HG03095 (cell line): Measurements from ENCODE around the gene DNHD1.

ENCODE experiments used
- ATAC-seq: cut with Tn5 transposase; IDR thresholded peaks from one replicate; pipeline ENCODE4 v1.9.1; 2021; ENCODE audit warnings: moderate library complexity; ENCODE audit not compliant: unreplicated experiment

DNHD1 gene

GRCh38 chr11:6609502-6610015, 112.5 kb downstream of the DNHD1 start:
- ATAC-seq, result no peak

DNA sequence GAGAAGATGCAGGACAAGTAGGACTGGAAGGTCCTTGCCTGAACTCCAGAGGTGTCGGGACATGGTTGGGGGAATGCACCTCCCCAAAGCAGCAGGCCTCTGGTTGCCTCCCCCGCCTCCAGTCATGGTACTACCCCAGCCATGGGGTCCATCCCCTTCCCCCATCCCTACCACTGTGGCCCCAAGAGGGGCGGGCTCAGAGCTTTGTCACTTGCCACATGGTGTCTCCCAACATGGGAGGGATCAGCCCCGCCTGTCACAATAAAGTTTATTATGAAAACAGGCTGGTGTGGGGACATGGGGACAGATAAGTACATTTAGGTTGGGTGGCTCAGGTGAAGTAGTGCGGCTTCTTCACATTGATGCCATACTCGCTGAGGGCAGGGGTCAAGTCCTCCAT, 113.5 kb downstream of the DNHD1 start:
- no peak for ATAC-seq

- peak; percentile 1 for ATAC-seq
These were observed 114.2 kb downstream of the DNHD1 start for GRCh38 chr11:6611092-6611962.

DNA sequence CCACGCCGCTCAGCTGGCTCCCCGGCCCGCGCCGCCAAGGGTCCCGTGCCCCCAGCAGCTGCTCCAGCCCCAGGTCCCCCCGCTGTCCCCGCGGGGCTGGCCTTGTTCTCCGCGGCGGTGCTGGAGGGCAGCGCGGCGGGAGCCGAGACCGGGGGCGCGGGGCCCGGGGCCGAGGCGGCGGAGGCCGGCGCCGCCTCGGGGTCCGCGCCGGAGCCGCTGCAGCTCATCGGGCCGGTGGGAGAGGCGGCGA, 114.8 kb downstream of the DNHD1 start:
- ATAC-seq, result peak; percentile 1

- peak; percentile 85 for ATAC-seq
These were observed 115.3 kb downstream of the DNHD1 start, which contains the start of gene TAF10 for GRCh38 chr11:6612213-6613041. Gene TAF10 (minus strand): TSS chr11:6612216. CDS start chr11:6612189, 27 bp downstream.

DNA sequence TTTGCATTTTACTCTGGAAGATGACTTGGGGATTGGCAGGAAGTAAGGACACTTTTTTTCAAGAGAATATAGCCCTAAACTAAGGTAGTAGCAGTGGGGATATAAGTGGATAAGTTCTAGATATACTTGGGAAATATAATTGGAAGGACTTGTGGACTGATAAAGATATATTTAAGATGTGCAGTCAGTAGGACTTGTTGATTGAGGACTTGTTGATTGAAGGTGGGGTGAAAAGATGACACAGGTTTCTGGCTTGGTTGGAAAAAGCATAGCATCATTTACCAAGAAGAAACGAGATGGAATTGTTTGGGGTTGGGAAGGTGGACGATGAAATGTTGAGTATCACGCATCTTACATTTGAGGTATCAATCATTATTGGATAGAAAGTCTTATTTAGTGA, 116.4 kb downstream of the DNHD1 start:
- no peak for ATAC-seq

DNA sequence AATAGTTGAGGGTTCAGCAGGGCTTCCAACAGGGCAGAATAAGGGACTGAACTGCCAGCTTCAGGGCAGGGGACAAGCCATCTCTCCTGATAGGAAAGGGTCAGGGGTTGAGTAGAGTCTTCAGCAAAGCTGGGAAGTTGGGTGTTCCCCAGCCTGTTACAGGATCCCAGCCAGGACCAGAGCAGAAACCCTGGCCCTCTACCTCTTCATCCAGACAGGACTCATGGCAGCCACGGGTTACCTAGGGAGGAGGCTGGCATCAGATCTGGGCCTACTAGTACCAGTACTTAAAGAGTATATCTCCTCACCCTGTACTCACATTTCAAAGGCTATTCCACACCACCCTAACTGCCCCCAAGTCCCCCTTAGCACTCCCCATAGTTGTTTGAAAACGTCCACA, 117.4 kb downstream of the DNHD1 start:
- no peak for ATAC-seq

DNA sequence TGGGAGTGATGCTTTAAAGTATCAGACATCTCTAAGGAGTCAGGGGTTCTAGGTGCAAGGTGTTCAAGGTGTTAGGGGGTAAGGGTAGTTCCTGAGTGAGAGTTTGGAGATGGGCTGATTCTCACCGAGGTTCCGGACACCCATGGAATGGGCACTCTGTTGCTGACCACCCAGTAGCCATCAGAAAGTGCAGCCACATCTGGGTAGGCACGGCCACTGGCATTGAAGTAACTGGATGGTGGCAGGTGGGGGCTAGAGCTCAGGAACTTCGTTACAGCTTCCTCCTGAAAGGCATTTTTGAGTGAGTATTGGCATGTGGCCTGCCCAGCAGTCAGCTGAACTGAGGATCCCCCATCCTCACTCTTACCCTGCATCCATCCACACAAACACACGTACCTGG, 118.0 kb downstream of the DNHD1 start:
- ATAC-seq, result no peak

DNA sequence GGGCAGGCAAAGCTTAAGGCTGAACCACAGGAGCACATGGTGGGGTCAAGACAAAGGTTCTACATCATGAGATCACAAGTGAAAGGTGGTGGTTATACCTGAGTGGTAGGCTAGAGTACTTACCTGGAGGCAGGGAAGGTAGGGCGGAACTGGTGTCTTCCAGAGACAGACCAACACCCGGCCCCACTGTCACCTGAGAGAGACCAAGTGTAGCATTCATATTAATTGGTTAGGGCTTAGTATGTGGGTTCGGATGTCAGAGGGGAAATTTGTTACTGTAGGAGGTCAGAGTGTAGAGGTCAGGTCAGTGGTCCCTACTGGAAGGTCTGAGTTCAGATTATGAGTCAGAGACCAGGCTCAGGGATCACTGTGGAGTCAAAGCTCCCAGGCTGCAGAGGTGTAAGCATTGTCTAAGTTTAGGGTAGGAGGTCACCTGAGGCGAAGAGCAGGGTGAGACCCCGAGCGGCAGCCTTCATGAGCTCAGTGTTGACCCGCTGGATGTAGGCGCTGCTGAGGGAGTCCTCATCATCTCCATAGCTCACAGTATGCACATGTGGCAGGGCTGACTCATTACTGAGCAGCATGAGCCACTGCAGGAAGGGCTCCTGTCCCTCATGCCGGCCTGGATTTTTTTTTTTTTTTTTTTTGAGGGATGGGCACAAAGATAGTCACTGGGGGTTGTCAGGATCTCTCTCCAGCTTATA, 119.0 kb downstream of the DNHD1 start:
- ATAC-seq, result no peak

DNA sequence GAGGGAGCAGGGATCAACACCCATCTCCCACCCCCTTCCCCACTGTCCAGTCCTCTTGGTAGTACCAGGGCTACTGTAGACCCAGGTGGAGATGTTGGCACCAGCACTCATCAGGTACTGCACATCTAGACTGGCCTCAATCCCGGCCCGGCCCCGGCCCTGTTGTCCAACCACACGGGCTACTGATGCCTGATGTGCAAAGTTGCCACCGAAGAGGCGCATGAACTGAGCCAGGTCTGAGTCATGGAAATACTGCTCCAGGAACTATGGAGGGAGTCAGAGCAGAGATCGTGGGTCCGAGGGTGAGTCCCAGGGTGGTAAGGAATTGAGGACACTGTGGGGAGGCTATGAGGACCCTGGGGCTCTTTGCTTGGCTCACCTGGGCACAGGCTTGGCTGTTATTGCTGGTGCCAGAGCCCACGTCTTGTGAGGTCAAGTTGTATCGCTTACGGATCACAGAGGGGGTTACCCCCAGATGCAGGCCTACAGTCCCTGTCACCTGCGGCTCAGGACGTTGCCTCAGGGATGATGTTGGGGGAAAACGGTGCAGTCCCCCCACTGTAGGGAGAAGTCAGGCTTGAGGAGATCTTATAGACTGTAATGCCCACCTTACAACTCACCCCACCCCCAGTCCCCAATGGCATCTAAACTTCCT, 119.6 kb downstream of the DNHD1 start:
- no peak for ATAC-seq

- no peak for ATAC-seq
These were observed 120.3 kb downstream of the DNHD1 start for GRCh38 chr11:6617315-6617781.

DNA sequence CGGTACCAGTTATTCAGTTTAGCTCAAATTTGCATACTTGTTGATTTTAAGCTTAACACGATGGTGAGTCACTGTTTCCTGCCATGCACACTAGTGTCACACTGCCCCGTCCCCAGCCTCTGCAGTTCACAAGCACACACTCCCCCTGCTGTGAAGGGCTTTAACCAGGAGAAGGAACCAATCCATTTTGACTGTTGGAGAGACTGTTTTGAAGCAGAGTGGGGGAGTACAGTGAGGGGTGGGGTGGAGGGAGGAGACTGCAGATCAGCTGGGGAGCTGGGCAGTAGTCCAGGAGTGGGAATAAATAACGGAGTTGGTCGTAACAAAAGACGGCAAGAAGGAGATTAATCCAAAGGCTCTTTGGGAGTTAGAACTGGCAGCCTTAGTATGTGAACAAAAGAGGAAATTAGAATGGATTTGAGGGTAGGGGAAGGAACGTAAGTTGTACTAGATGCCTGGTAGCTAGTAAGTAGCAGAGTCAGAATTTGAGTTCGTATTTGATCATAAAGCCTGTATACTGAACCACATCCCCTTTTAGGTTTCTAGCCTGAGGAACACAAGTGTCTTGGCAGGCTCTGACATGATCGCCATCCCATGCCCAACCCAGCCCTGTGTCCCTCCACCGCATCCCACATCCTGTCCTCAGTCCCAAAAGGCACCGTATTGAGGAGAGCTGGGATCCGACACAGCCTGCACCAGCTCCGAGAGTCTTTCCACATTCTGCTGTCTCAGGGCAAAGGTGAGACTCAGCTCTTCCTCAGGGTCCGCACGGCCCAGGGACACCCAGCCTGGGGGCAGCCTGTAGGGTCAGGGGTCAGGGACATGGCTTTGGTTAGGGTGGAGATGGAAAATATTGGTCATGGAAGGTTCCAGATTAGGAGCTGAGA, 121.3 kb downstream of the DNHD1 start:
- no peak for ATAC-seq

DNA sequence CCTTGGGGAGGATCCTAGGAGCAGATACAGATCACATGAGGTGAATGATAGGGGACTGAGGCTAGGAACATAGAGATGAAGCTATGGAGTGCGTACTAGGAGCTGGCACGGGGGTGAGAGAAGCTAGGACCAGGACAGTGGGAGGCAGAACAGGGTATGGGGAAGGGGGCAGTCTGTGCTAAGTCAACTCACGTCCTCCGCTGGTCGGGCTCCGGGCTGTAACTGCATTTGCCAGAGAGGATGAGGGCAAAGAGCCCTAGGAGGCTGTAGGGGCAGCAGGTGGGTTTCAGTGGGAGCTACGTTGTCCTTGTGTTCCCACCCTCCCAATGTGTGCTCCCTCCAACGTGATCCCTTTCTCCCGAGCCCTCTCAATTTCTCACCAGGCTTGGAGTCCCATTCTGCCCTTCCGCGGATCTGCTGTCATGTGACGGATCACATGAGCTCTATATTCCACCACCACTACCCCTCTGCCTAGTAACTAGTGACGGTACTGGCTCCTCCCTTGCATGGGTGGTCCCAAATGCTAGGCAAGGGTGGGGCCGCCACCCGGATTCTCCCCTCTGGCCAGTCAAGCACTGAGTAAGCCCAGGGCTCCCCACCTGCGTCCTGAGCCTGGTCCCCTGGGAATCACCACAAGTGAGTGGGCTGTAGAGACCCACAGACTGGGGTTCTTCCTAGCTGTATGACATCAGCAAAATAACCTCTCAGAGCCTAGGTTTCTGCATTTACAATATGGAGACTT, 122.1 kb downstream of the DNHD1 start, which contains the start of gene TPP1:
TSS of gene TPP1 (minus strand) at position 419 of the 742 bp plus-strand sequence. CDS start at position 397, 22 bp downstream.
- peak; percentile 98 for ATAC-seq

GRCh38 chr11:6620636-6621035, 123.6 kb downstream of the DNHD1 start:
- no peak for ATAC-seq
